ENCODE results near the gene KLHDC3. TPM values are rescaled to one million over a fixed set of nuclear protein-coding genes. Genes with fewer than 3 reads are reported as not detected.

KLHDC3 gene
- total and polyA plus RNA-seq, 2 of the 8 experiments (the other 6 are each of a cell fraction or from before 2014, with no cell fraction given): 181 to 203 TPM

GRCh38 chr6:43005844-43006243 lies 8.2 kb upstream of the KLHDC3 start (continued):
- no peak for TF ChIP-seq TEAD4 (IDR thresholded peaks at IDR 0.05; ENCODE audit: low read depth, low read length)
- no peak for TF ChIP-seq SP1 (IDR thresholded peaks at IDR 0.05; ENCODE audit: low read depth, low read length)
- no peak for TF ChIP-seq TCF12 (IDR thresholded peaks at IDR 0.05; ENCODE audit: low read depth, low read length)

Measured in H1 (cell line).